PC-3 (cell line): ENCODE measurements around the gene GULP1. TPM values are rescaled to one million over a fixed set of nuclear protein-coding genes. Genes with fewer than 3 reads are reported as not detected.
"Not testable (repeated sequence)": the region's sequence is repeated elsewhere in the genome, so short reads cannot be mapped to it uniquely, and the experiment has no call there.

Experiments used
- ATAC-seq: fragments of 200-7000 bp; cut with Tn5 transposase; 2 replicates; pipeline ENCODE4 v1.9.1; 2020; ENCODE audit warnings: mild to moderate bottlenecking, moderate library complexity
- BruUV-seq: library from RNA; stranded (reverse); fragments of 400-500 nt; replicated peaks from 2 replicates; lab custom pipeline; 2021; lab: Mats Ljungman, UMichigan
- CTCF ChIA-PET: fragments of 300-600 bp; sonication (Branson Sonifier 250); formaldehyde crosslinking; loops from one replicate; lab custom pipeline; 2022; ENCODE audit warnings: antibody characterized with exemption; lab: Charles Lee
- POLR2A ChIA-PET: fragments of 300-600 bp; sonication (Branson Sonifier 250); formaldehyde crosslinking; loops from one replicate; lab custom pipeline; 2022; ENCODE audit warnings: antibody characterized with exemption; ENCODE audit not compliant: unreplicated experiment; lab: Charles Lee
- DNase-seq: peaks from one replicate; pipeline ENCODE4 v3.0.0-alpha.2; 2015
- H2AFZ ChIP-seq: fragments of 300-600 bp; sonication (generic); 2 replicates; pipeline ENCODE4 v1.6.0; 2016; ENCODE audit warnings: antibody characterized with exemption, low read length
- H3F3A ChIP-seq: fragments of 300-600 bp; sonication (generic); one replicate; pipeline ENCODE4 v1.6.0; 2017; ENCODE audit warnings: antibody characterized with exemption, low read length, control low read depth, mild to moderate bottlenecking; ENCODE audit not compliant: unreplicated experiment
- H3K27ac ChIP-seq: fragments of 300-600 bp; sonication (generic); 2 replicates; pipeline ENCODE4 v1.5.1; 2016; ENCODE audit warnings: mild to moderate bottlenecking, low read length
- H3K27me3 ChIP-seq: fragments of 300-600 bp; sonication (generic); 2 replicates; pipeline ENCODE4 v1.6.1; 2016; ENCODE audit warnings: low read length, mixed read lengths
- H3K36me3 ChIP-seq: fragments of 300-600 bp; sonication (generic); 2 replicates; pipeline ENCODE4 v1.6.1; 2016; ENCODE audit warnings: low read depth, mixed run types, low read length, mixed read lengths
- H3K4me1 ChIP-seq: fragments of 300-600 bp; sonication (generic); 2 replicates; pipeline ENCODE4 v1.5.1; 2016; ENCODE audit warnings: low read length; ENCODE audit not compliant: insufficient read depth
- H3K4me2 ChIP-seq: fragments of 300-600 bp; sonication (generic); 2 replicates; pipeline ENCODE4 v1.6.0; 2016; ENCODE audit warnings: low read length
- H3K4me3 ChIP-seq: fragments of 300-600 bp; sonication (generic); 2 replicates; pipeline ENCODE4 v1.5.1; 2016; ENCODE audit warnings: mild to moderate bottlenecking, low read length, mixed read lengths
- H3K79me2 ChIP-seq: fragments of 300-600 bp; sonication (generic); 2 replicates; pipeline ENCODE4 v1.6.1; 2017; ENCODE audit warnings: low read length, mixed read lengths
- H3K9ac ChIP-seq: fragments of 300-600 bp; sonication (generic); 2 replicates; pipeline ENCODE4 v1.6.0; 2016; ENCODE audit warnings: mild to moderate bottlenecking, low read length
- H3K9me2 ChIP-seq: fragments of 300-600 bp; sonication (generic); replicated peaks from 2 replicates; pipeline ENCODE4 v1.6.1; 2016; ENCODE audit warnings: mixed run types, low read length, mixed read lengths
- H3K9me3 ChIP-seq: fragments of 300-600 bp; sonication (generic); 2 replicates; pipeline ENCODE4 v1.6.1; 2016; ENCODE audit warnings: low read length, mixed read lengths
- H4K20me1 ChIP-seq: fragments of 300-600 bp; sonication (generic); 2 replicates; pipeline ENCODE4 v1.6.1; 2016; ENCODE audit warnings: low read length, mixed read lengths
- CTCF ChIP-seq: fragments of 300-600 bp; sonication (generic); conservative IDR thresholded peaks from 2 replicates; pipeline ENCODE4 v1.5.1; 2017; ENCODE audit warnings: antibody characterized with exemption, low read depth, mild to moderate bottlenecking, low read length
- EZH2 ChIP-seq: fragments of 300-600 bp; sonication (generic); IDR thresholded peaks from one replicate; pipeline ENCODE4 v1.6.1; 2017; ENCODE audit warnings: antibody characterized with exemption, mild to moderate bottlenecking, low read length; ENCODE audit not compliant: unreplicated experiment
- EZH2phosphoT487 ChIP-seq: fragments of 300-600 bp; sonication (generic); IDR thresholded peaks from 2 replicates; pipeline ENCODE4 v1.6.1; 2018; ENCODE audit warnings: mild to moderate bottlenecking, antibody characterized with exemption, low read length, borderline replicate concordance
- intact Hi-C: fragments of 100-400 bp; cut with micrococcal nuclease; formaldehyde crosslinking; loops from 2 replicates; pipeline ENCODE4 v1.9.0; 2023
- total RNA-seq: library from RNA; depleted of rRNA; stranded (reverse); fragments of >200 nt; gene quantifications from 2 replicates; pipeline ENCODE4 v1.2.3, GENCODE V29; 2014

GULP1 gene
- total RNA-seq, 1 experiment from 2014 or later, result 25.5 TPM

- H3K9me2 ChIP-seq, result no peaks in the 10 kb centered on the region
- H3K79me2 ChIP-seq, result peaks cover 82% of the 10 kb centered on the region
- peak overlapping the region; percentile 87 for H3K4me3 ChIP-seq
- peak overlapping the region; percentile 49; the same call in 1 of the 2 replicates for H2AFZ ChIP-seq
- TF ChIP-seq CTCF, result no peak
- no peak for TF ChIP-seq EZH2phosphoT487
- no peak for TF ChIP-seq EZH2
- peaks cover 24% of the 10 kb centered on the region for H3K36me3 ChIP-seq
- H3K27ac ChIP-seq, result peak overlapping the region; percentile 83
- ChIA-PET CTCF (no interaction called here), POLR2A (no interaction called here)
- peaks cover 11% of the 10 kb centered on the region for H3K9me3 ChIP-seq
- ATAC-seq, result no peak
- intact Hi-C loops, result no loop called here
- no peaks in the 10 kb centered on the region for H3K27me3 ChIP-seq
- peaks cover 13% of the 10 kb centered on the region for H3F3A ChIP-seq
- peak overlapping the region; percentile 85 for H3K4me2 ChIP-seq
- peak overlapping the region; percentile 90 for H3K9ac ChIP-seq
- peak; percentile 33 for DNase-seq
- H4K20me1 ChIP-seq, result no peaks in the 10 kb centered on the region
- peaks cover 41% of the 10 kb centered on the region for H3K4me1 ChIP-seq
- BruUV-seq, result no TSS peak
Measured at GRCh38 chr2:188295067-188295685, 3.5 kb downstream of the GULP1 start.

- peaks cover 85% of the 10 kb centered on the region for H3K79me2 ChIP-seq
- H3K9me3 ChIP-seq, result peaks cover 11% of the 10 kb centered on the region
- no peak overlapping the region for H3K27ac ChIP-seq
- intact Hi-C loops, result no loop called here
- no peak overlapping the region for H2AFZ ChIP-seq
- no peak for TF ChIP-seq EZH2phosphoT487
- no peak for TF ChIP-seq EZH2
- TF ChIP-seq CTCF, result no peak
- CTCF ChIA-PET, result no interaction called here
- H3K27me3 ChIP-seq, result no peaks in the 10 kb centered on the region
- ATAC-seq (no peak), DNase-seq (no peak)
- no peak overlapping the region for H3K9ac ChIP-seq
- no peak overlapping the region for H3K4me3 ChIP-seq
- POLR2A ChIA-PET, result no interaction called here
- no peaks in the 10 kb centered on the region for H3K9me2 ChIP-seq
- no TSS peak for BruUV-seq
- no peaks in the 10 kb centered on the region for H4K20me1 ChIP-seq
- H3K36me3 ChIP-seq, result peaks cover 24% of the 10 kb centered on the region
- H3K4me2 ChIP-seq, result no peak overlapping the region
- peaks cover 36% of the 10 kb centered on the region for H3K4me1 ChIP-seq
- H3F3A ChIP-seq, result peaks cover 13% of the 10 kb centered on the region
Measured at GRCh38 chr2:188297978-188298377, 6.3 kb downstream of the GULP1 start.

GRCh38 chr2:188298937-188299371 lies 7.3 kb downstream of the GULP1 start:
- ATAC-seq, result peak; percentile 82
- POLR2A ChIA-PET, result interaction anchor here (0.6 kb wide), 1 partner anchor 31 kb away, joined by 3 read pairs; no protein-coding TSS in a partner anchor

More at GRCh38 chr2:188298937-188299371, 7.3 kb downstream of the GULP1 start:
- H3K9me2 ChIP-seq, intact Hi-C loops, H3K4me3 ChIP-seq, H3K27me3 ChIP-seq, CTCF ChIA-PET, BruUV-seq, H4K20me1 ChIP-seq, H2AFZ ChIP-seq: not testable (repeated sequence)
- Histone ChIP-seq H3K9me3 (peaks cover 11% of the 10 kb centered on the region), H3K4me2 (peak overlapping the region; percentile 29; the same call in 1 of the 2 replicates), H3K36me3 (peaks cover 24% of the 10 kb centered on the region), H3K4me1 (peaks cover 43% of the 10 kb centered on the region), H3K27ac (peak overlapping the region; percentile 85), H3K9ac (peak overlapping the region; percentile 22), H3F3A (peaks cover 13% of the 10 kb centered on the region), H3K79me2 (peaks cover 75% of the 10 kb centered on the region)
- peak; percentile 57 for DNase-seq
